HS-5 (cell line): ENCODE results near the gene ENTPD8.

Source experiments
- DNase-seq: peaks from one replicate; pipeline ENCODE4 v3.0.0-alpha.2; 2012; ENCODE audit warnings: low read depth

Gene ENTPD8

GRCh38 chr9:137441289-137441934, at the start of gene ENTPD8:
TSS of gene ENTPD8 (minus strand) at chr9:137441357. CDS start at chr9:137438285, 3,072 bp downstream.
- DNase-seq, result no peak

- no peak for DNase-seq
Observed at GRCh38 chr9:137490532-137491186, 49.5 kb upstream of the ENTPD8 start.

- DNase-seq, result no peak
Observed at GRCh38 chr9:137488906-137489305, 47.7 kb upstream of the ENTPD8 start.

GRCh38 chr9:137488327-137488653, 47.1 kb upstream of the ENTPD8 start:
- DNase-seq, result no peak

GRCh38 chr9:137487454-137488326, 46.5 kb upstream of the ENTPD8 start:
- no peak for DNase-seq

GRCh38 chr9:137486545-137487453, 45.6 kb upstream of the ENTPD8 start:
- no peak for DNase-seq

GRCh38 chr9:137486141-137486490, 45.0 kb upstream of the ENTPD8 start:
- no peak for DNase-seq

- no peak for DNase-seq
Observed at GRCh38 chr9:137485343-137486140, 44.4 kb upstream of the ENTPD8 start.

- no peak for DNase-seq
Observed at GRCh38 chr9:137484551-137485315, 43.6 kb upstream of the ENTPD8 start.

- no peak for DNase-seq
Observed at GRCh38 chr9:137482094-137482781, 41.1 kb upstream of the ENTPD8 start.

- DNase-seq, result no peak
Observed at GRCh38 chr9:137480686-137481683, 39.8 kb upstream of the ENTPD8 start.

GRCh38 chr9:137479892-137480685, 38.9 kb upstream of the ENTPD8 start:
- no peak for DNase-seq

GRCh38 chr9:137478962-137479861, 38.1 kb upstream of the ENTPD8 start:
- DNase-seq, result no peak

- no peak for DNase-seq
Observed at GRCh38 chr9:137478613-137478961, 37.4 kb upstream of the ENTPD8 start.

- DNase-seq, result no peak
Observed at GRCh38 chr9:137477778-137478612, 36.8 kb upstream of the ENTPD8 start.

- DNase-seq, result no peak
Observed at GRCh38 chr9:137476856-137477255, 35.7 kb upstream of the ENTPD8 start.
